GM23338 (cell line): ENCODE data around the gene NUP42.

Source experiments
- CTCF ChIP-seq, 2 experiments: fragments of 200-600 bp in 1 of 2; sonication (generic) in 1 of 2; conservative IDR thresholded peaks; 2 replicates each; pipeline versions ENCODE4 v1.5.1 to v1.6.1; 2016 to 2017; ENCODE audit warnings: antibody characterized with exemption in 2 of 2, low read depth in 2 of 2, mild to moderate bottlenecking in 2 of 2, moderate library complexity in 1 of 2
- EZH2 ChIP-seq: fragments of 200-600 bp; sonication (generic); IDR thresholded peaks from one replicate; pipeline ENCODE4 v1.8.0; 2017; ENCODE audit warnings: antibody characterized with exemption, mild to moderate bottlenecking, low read depth; ENCODE audit not compliant: unreplicated experiment
- POLR2AphosphoS5 ChIP-seq: IDR thresholded peaks from 2 replicates; pipeline ENCODE4 v1.6.1; 2016; ENCODE audit warnings: antibody characterized with exemption, low read depth

GRCh38 chr7:23164846-23165245 lies 17.0 kb upstream of the NUP42 start:
- TF ChIP-seq CTCF (conservative IDR thresholded peaks at IDR 0.05; ENCODE audit: low read depth in 2 of 2) (no peak), EZH2 (no peak), POLR2AphosphoS5 (no peak)
